CD4-positive, alpha-beta memory T cell (primary cell): ENCODE data around the gene NMRK2. TPM values are rescaled to one million over a fixed set of nuclear protein-coding genes. Genes with fewer than 3 reads are reported as not detected.

ENCODE experiments used
- CTCF ChIA-PET: fragments of 350-600 bp; sonication (Branson Sonifier 250); formaldehyde crosslinking; loops from one replicate; lab custom pipeline; 2021; ENCODE audit warnings: inconsistent platforms; ENCODE audit not compliant: partially characterized antibody; lab: Charles Lee
- POLR2A ChIA-PET: fragments of 350-600 bp; sonication (Branson Sonifier 250); formaldehyde crosslinking; loops from one replicate; lab custom pipeline; 2021; ENCODE audit not compliant: partially characterized antibody; lab: Charles Lee
- DNase-seq, 5 donors: peaks; one replicate each; pipeline versions ENCODE4 v3.0.0 to v3.0.0-alpha.2; 2020 to 2022; ENCODE audit warnings: mixed read lengths in 1 of 5
- H3K27ac ChIP-seq: one replicate; pipeline ENCODE4 v1.7.0; 2013; ENCODE audit warnings: low read depth, low read length
- H3K27me3 ChIP-seq: 2 replicates; pipeline ENCODE4 v1.7.0; 2013; ENCODE audit warnings: mild to moderate bottlenecking, low read length, moderate library complexity; ENCODE audit not compliant: insufficient read depth
- H3K36me3 ChIP-seq: 2 replicates; pipeline ENCODE4 v1.7.0; 2013; ENCODE audit warnings: mild to moderate bottlenecking, low read length, moderate library complexity; ENCODE audit not compliant: insufficient read depth
- H3K4me1 ChIP-seq: 2 replicates; pipeline ENCODE4 v1.7.0; 2013; ENCODE audit warnings: mild to moderate bottlenecking, low read length, moderate library complexity; ENCODE audit not compliant: insufficient read depth
- H3K4me3 ChIP-seq, 2 donors: one replicate each; pipeline ENCODE4 v1.7.0; 2013; ENCODE audit warnings: low read length in 2 of 2, mild to moderate bottlenecking in 1 of 2
- H3K9me3 ChIP-seq, 2 donors: one replicate each; pipeline ENCODE4 v1.7.0; 2013; ENCODE audit warnings: low read length in 2 of 2, control low read depth in 1 of 2; ENCODE audit not compliant: control insufficient read depth in 1 of 2
- H3K27ac Mint-ChIP-seq, 7 donors: one replicate each; pipeline ENCODE4 v1.8.0; 2020 to 2021; ENCODE audit warnings: mixed read lengths in 7 of 7, mild to moderate bottlenecking in 6 of 7, inconsistent platforms in 3 of 7, moderate library complexity in 3 of 7
- H3K27me3 Mint-ChIP-seq, 2 donors: one replicate each; pipeline ENCODE4 v1.8.0; 2020 to 2021; ENCODE audit warnings: mixed read lengths in 2 of 2
- H3K36me3 Mint-ChIP-seq, 2 donors: one replicate each; pipeline ENCODE4 v1.8.0; 2020 to 2021; ENCODE audit warnings: mixed read lengths in 2 of 2, inconsistent platforms in 1 of 2, mild to moderate bottlenecking in 1 of 2
- H3K4me1 Mint-ChIP-seq, 4 donors: one replicate each; pipeline ENCODE4 v1.8.0; 2020 to 2021; ENCODE audit warnings: mixed read lengths in 4 of 4, mild to moderate bottlenecking in 1 of 4
- H3K4me3 Mint-ChIP-seq, 8 donors: one replicate each; pipeline ENCODE4 v1.8.0; 2020 to 2021; ENCODE audit warnings: mixed read lengths in 8 of 8, mild to moderate bottlenecking in 7 of 8, moderate library complexity in 6 of 8, inconsistent platforms in 3 of 8
- H3K9me3 Mint-ChIP-seq, 8 donors: one replicate each; pipeline ENCODE4 v1.8.0; 2020 to 2021; ENCODE audit warnings: mixed read lengths in 8 of 8, mild to moderate bottlenecking in 5 of 8, inconsistent platforms in 3 of 8, moderate library complexity in 1 of 8
- intact Hi-C: fragments of 100-400 bp; cut with micrococcal nuclease; formaldehyde crosslinking; loops from one replicate; pipeline ENCODE4 v1.15.1; 2023
- polyA plus RNA-seq, 2 donors: library from polyadenylated mRNA; unstranded; fragments of 300-500 nt; fragmentation: Illumina TruSeq; gene quantifications; one replicate each; pipeline ENCODE4 v1.2.3, GENCODE V29; 2021
- total RNA-seq, 2 experiments: library from RNA; stranded (reverse); gene quantifications; one replicate each; pipeline ENCODE4 v1.2.3, GENCODE V29; 2021

The NMRK2 gene
- total and polyA plus RNA-seq, 4 experiments from 2014 or later, result not detected

DNA sequence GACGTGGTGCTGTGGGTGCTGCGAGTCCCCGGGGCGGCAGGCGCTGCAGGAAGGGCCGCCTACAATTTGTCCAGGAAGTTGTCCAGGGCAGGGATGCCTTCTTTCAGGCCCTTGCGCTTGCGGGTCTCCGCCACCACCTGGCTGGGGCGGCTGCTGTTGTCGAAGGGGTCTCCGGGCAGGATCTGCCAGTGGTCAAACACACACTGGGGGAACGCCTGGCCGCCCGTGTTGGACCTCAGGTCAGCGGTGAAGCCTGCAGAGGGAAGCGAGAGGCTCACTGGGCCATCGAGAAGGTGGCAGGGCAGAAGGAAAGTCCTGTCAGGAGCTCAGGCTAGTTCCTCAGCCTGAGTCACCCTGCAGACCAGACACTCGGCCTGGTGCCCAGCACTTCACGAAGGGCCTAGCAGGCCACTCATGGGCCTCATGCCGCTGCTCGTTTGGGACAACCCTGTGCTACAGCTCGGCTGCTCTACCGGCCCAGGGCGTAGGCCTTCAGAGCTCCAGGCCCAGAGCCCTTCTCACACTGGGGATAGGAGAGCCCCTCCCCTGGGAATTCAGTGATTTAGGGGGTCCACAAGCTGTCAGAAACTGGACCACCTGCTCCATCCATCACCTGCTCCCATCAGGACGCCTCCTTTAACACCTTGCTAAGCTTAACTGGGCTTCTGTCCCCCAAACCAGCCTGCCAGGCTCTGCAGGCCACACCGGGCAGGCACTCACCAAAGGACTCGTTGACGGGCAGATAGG lies 43.8 kb downstream of the NMRK2 start:
- H3K4me3 Mint-ChIP-seq, result peak overlapping the region in 2 of 8 donors; percentile 13 to 25

DNA sequence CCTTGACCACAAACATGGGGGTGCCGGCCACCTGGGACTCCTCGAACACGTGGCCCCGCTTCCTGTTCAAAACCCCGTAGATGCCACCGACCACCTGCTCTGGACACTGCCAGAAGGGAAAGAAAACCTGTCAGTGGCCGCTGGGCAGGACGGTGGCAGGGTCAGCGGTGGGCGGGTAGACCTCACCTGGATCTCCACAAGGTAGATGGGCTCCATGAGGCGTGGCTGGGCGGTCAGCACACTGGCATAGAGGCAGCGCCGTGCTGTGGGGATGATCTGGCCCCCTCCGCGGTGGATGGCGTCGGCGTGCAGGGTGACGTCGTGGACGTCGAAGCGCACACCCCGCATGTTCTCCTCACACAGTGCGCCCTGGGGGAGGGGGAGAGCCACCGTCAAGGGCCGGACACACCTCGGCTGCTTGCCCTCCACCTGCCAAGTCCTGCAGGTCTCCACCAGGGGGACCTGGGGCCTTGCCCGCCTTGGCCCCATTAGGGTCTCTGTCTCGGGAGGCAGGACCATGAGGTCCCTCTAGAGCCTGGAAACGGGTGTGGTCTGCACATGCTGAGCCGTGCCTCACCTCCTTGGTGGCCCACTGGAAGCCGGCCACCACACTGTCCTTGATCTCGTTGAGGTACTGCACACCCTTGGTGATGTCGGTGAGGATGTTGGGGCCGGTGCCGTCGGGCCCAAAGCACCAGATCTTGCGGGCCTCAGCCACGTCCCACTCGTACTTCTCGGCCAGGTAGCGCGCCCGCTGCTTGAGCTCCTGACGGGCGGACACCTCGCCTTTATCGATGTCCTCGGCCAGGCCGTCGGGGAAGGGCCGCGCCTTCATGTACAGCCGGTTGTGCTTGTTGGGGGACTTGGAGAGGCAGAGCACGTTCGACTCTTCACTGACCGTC lies 44.6 kb downstream of the NMRK2 start:
- peak in 1 of 5 donors; percentile 22 for DNase-seq
- no peak overlapping the region for H3K27ac ChIP-seq

More for the DNA sequence above, 43.8 kb downstream of the NMRK2 start:
- Histone ChIP-seq H3K27ac (no peak overlapping the region), H3K27me3 (no peaks in the 10 kb centered on the region), H3K4me3 (no peak overlapping the region), H3K36me3 (peaks cover 62% of the 10 kb centered on the region), H3K9me3 (no peaks in the 10 kb centered on the region), H3K4me1 (peaks cover 10% of the 10 kb centered on the region)
- POLR2A ChIA-PET, result interaction anchor here (2.2 to 3.5 kb wide), 2 partner anchors 8 to 11 kb away, joined by 10 to 26 read pairs; partner anchors contain the start of gene EEF2
- H3K27me3 Mint-ChIP-seq, result no peaks in the 10 kb centered on the region
- H3K27ac Mint-ChIP-seq, result peak overlapping the region in 2 of 7 donors; percentile 88 to 89
- intact Hi-C loops, result no loop called here
- CTCF ChIA-PET, result interaction anchor here (0.8 kb wide), 1 partner anchor 11 kb away, joined by 4 read pairs; no protein-coding TSS in a partner anchor
- peaks cover 0 to 11% (median 0%) of the 10 kb centered on the region in 8 donors for H3K9me3 Mint-ChIP-seq
- peaks cover 0 to 18% (median 3%) of the 10 kb centered on the region in 4 donors for H3K4me1 Mint-ChIP-seq
- peak in 1 of 5 donors; percentile 14 for DNase-seq
- peaks cover 27 to 50% of the 10 kb centered on the region in 2 donors for H3K36me3 Mint-ChIP-seq

DNA sequence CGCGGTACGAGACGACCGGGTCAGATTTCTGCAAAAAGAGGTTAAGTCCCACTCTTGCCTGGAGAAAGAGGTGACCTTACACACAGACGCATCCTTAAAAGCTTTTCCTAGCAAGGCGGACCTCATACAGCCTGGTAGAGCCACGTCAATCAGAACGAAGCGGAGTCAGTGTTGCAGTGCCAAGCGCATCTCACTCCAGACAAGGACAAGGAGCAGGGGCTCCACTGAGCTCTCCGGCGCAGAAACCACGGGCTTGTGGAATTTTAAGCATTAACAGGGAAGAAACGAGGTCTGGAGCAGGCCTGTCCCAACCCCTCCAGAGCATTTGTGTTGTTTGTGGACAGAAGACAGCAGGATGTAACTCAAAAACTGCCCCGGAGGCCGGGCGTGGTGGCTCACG lies 45.3 kb downstream of the NMRK2 start:
- CTCF ChIA-PET, result no interaction called here
- no peaks in the 10 kb centered on the region for H3K27me3 ChIP-seq
- Mint-ChIP-seq H3K4me1 (peaks cover 2 to 32% (median 9%) of the 10 kb centered on the region in 4 donors), H3K27ac (peak overlapping the region in 4 of 7 donors; percentile 29 to 89 (median 62)), H3K4me3 (peak overlapping the region in 2 of 8 donors; percentile 52 to 59), H3K9me3 (peaks cover 0 to 15% (median 0%) of the 10 kb centered on the region in 8 donors), H3K27me3 (no peaks in the 10 kb centered on the region), H3K36me3 (peaks cover 42 to 63% of the 10 kb centered on the region in 2 donors)
- no peaks in the 10 kb centered on the region for H3K9me3 ChIP-seq
- POLR2A ChIA-PET, result interaction anchor here (1.6 to 3.5 kb wide), 3 partner anchors 7 to 9 kb away, joined by 4 to 26 read pairs (median 10); partner anchors contain the start of gene EEF2
- H3K4me3 ChIP-seq, result no peak overlapping the region
- peaks cover 16% of the 10 kb centered on the region for H3K4me1 ChIP-seq
- DNase-seq, result peak in 1 of 5 donors; percentile 7
- intact Hi-C loops, result no loop called here
- H3K36me3 ChIP-seq, result peaks cover 77% of the 10 kb centered on the region
- H3K27ac ChIP-seq, result no peak overlapping the region

More for the DNA sequence above, 44.6 kb downstream of the NMRK2 start:
- peaks cover 70% of the 10 kb centered on the region for H3K36me3 ChIP-seq
- no peak overlapping the region for H3K4me3 ChIP-seq
- peak overlapping the region in 4 of 7 donors; percentile 47 to 89 (median 52) for H3K27ac Mint-ChIP-seq
- no peaks in the 10 kb centered on the region for H3K9me3 ChIP-seq
- CTCF ChIA-PET, result interaction anchor here (0.8 kb wide), 1 partner anchor 10 kb away, joined by 4 read pairs; no protein-coding TSS in a partner anchor
- no peaks in the 10 kb centered on the region for H3K27me3 Mint-ChIP-seq
- H3K9me3 Mint-ChIP-seq, result peaks cover 0 to 12% (median 0%) of the 10 kb centered on the region in 8 donors
- intact Hi-C loops, result no loop called here
- H3K36me3 Mint-ChIP-seq, result peaks cover 35 to 57% of the 10 kb centered on the region in 2 donors
- peaks cover 10% of the 10 kb centered on the region for H3K4me1 ChIP-seq
- peak overlapping the region in 1 of 8 donors; percentile 59 for H3K4me3 Mint-ChIP-seq
- peaks cover 2 to 26% (median 4%) of the 10 kb centered on the region in 4 donors for H3K4me1 Mint-ChIP-seq
- no peaks in the 10 kb centered on the region for H3K27me3 ChIP-seq
- POLR2A ChIA-PET, result interaction anchor here (1.6 to 3.5 kb wide), 3 partner anchors 7 to 10 kb away, joined by 4 to 26 read pairs (median 10); partner anchors contain the start of gene EEF2

DNA sequence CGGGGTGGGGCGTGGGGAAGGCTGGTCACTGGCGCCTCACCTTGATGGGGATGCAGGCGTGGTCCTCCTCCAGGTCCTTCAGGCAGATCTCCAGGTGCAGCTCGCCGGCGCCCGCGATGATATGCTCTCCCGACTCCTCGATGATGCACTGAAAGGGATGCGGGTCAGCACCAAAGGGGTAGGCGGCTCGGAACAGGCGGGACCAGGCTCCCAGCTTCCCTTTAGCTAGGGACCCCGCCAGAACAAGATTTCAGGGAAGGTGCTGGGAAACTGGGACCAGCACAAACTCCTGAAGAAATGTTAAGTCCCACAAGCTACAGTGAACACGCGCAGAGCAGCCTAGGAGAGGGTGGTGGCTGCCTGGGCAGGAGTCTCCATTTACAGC lies 46.4 kb downstream of the NMRK2 start:
- Histone ChIP-seq H3K9me3 (no peaks in the 10 kb centered on the region), H3K27me3 (no peaks in the 10 kb centered on the region), H3K4me3 (no peak overlapping the region), H3K27ac (no peak overlapping the region), H3K4me1 (peaks cover 28% of the 10 kb centered on the region), H3K36me3 (peaks cover 88% of the 10 kb centered on the region)
- H3K27me3 Mint-ChIP-seq, result no peaks in the 10 kb centered on the region
- DNase-seq, result no peak
- intact Hi-C loops, result no loop called here
- CTCF ChIA-PET, result no interaction called here
- POLR2A ChIA-PET, result interaction anchor here (0.6 to 7.2 kb wide), 4 partner anchors 9 to 110 kb away, joined by 3 to 106 read pairs (median 4); partner anchors contain the start of gene DAPK3
- H3K27ac Mint-ChIP-seq, result peak overlapping the region in 3 of 7 donors; percentile 55 to 89 (median 69)
- no peak overlapping the region for H3K4me3 Mint-ChIP-seq
- peaks cover 8 to 44% (median 19%) of the 10 kb centered on the region in 4 donors for H3K4me1 Mint-ChIP-seq
- peaks cover 53 to 75% of the 10 kb centered on the region in 2 donors for H3K36me3 Mint-ChIP-seq
- peaks cover 0 to 19% (median 0%) of the 10 kb centered on the region in 8 donors for H3K9me3 Mint-ChIP-seq

DNA sequence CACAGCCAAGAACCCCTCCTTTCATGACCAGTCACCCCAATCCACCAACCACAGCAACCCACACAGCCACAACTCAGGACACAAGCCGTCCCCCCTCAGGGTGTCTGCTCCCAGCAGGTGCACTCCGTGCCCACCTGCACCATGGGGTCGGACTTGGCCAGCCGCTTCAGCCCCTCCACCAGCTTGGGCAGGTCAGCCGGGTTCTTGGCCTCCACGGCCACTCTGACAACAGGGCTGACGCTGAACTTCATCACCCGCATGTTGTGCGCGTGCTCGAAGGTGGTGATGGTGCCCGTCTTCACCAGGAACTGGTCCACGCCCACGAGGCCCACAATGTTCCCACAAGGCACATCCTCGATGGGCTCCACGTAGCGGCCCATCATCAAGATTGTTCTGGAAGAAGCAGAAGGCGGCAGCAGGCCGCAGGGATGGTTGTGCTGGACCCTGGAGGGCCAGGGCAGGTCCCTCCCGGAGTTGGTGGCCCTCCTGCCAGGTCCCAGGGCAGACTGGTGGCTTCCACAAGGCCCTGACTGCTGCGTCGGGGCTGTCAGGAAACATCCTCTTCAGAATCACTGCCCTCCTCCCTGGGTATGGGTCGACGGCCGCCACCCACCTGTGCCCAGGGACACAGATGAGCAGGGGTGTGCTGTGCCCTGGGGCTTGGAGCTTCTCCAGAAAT lies 46.9 kb downstream of the NMRK2 start:
- H3K27ac ChIP-seq, result no peak overlapping the region
- intact Hi-C loops, result no loop called here
- H3K4me1 ChIP-seq, result peaks cover 31% of the 10 kb centered on the region
- peaks cover 0 to 21% (median 0%) of the 10 kb centered on the region in 8 donors for H3K9me3 Mint-ChIP-seq
- peak overlapping the region in 3 of 7 donors; percentile 53 to 89 (median 55) for H3K27ac Mint-ChIP-seq
- H3K4me3 Mint-ChIP-seq, result no peak overlapping the region
- peaks cover 12 to 49% (median 21%) of the 10 kb centered on the region in 4 donors for H3K4me1 Mint-ChIP-seq
- peaks cover 59 to 80% of the 10 kb centered on the region in 2 donors for H3K36me3 Mint-ChIP-seq
- peak in 1 of 5 donors; percentile 10 for DNase-seq
- no peak overlapping the region for H3K4me3 ChIP-seq
- no peaks in the 10 kb centered on the region for H3K27me3 ChIP-seq
- H3K36me3 ChIP-seq, result peaks cover 90% of the 10 kb centered on the region
- POLR2A ChIA-PET, result interaction anchor here (0.6 to 7.2 kb wide), 6 partner anchors 8 to 109 kb away, joined by 3 to 106 read pairs (median 4); partner anchors contain the start of gene DAPK3
- CTCF ChIA-PET, result interaction anchor here (1.0 kb wide), 1 partner anchor 10 kb away, joined by 3 read pairs; no protein-coding TSS in a partner anchor
- H3K9me3 ChIP-seq, result no peaks in the 10 kb centered on the region
- H3K27me3 Mint-ChIP-seq, result no peaks in the 10 kb centered on the region
